Measurements from ENCODE around the gene CDK8. TPM values are rescaled to one million over a fixed set of nuclear protein-coding genes. Genes with fewer than 3 reads are reported as not detected.

The CDK8 gene
- total and polyA plus RNA-seq, 9 of the 15 experiments (the other 6 are each of a cell fraction or from before 2014, with no cell fraction given), result 11.3 to 33.7 (median 20.3) TPM

DNA sequence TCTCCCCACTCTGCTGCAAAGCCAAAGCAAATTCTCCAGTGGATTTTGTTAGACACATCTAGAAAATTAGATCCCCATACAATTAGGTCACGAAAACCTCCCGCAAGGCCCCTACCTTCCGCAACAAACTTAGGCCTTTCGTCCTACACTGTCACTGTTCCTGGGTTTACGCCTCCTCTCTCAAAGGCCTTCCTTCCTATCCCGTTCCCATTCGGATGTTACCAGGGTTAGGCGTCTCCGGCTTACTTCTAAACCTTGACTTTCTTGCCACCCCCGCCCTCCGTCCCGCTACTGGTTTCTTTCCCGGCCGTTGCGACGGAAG lies 32.6 kb upstream of the CDK8 start (continued):
- no peak for TF ChIP-seq ZNF583 (CRISPR knock-in tag; IDR thresholded peaks at IDR 0.05)
- TF ChIP-seq SMARCA4 (IDR thresholded peaks at IDR 0.05), result no peak
- no peak for TF ChIP-seq NR2C1 (IDR thresholded peaks at IDR 0.05)
- no peak for TF ChIP-seq NR2C1 (tag; IDR thresholded peaks at IDR 0.05)
- TF ChIP-seq, protein P1, sequence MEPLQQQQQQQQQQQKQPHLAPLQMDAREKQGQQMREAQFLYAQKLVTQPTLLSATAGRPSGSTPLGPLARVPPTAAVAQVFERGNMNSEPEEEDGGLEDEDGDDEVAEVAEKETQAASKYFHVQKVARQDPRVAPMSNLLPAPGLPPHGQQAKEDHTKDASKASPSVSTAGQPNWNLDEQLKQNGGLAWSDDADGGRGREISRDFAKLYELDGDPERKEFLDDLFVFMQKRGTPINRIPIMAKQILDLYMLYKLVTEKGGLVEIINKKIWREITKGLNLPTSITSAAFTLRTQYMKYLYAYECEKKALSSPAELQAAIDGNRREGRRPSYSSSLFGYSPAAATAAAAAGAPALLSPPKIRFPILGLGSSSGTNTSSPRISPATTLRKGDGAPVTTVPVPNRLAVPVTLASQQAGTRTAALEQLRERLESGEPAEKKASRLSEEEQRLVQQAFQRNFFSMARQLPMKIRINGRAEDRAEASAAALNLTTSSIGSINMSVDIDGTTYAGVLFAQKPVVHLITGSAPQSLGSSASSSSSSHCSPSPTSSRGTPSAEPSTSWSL (CRISPR knock-in tag; IDR thresholded peaks at IDR 0.05; ENCODE audit: borderline replicate concordance), result no peak
- TF ChIP-seq, protein P2, sequence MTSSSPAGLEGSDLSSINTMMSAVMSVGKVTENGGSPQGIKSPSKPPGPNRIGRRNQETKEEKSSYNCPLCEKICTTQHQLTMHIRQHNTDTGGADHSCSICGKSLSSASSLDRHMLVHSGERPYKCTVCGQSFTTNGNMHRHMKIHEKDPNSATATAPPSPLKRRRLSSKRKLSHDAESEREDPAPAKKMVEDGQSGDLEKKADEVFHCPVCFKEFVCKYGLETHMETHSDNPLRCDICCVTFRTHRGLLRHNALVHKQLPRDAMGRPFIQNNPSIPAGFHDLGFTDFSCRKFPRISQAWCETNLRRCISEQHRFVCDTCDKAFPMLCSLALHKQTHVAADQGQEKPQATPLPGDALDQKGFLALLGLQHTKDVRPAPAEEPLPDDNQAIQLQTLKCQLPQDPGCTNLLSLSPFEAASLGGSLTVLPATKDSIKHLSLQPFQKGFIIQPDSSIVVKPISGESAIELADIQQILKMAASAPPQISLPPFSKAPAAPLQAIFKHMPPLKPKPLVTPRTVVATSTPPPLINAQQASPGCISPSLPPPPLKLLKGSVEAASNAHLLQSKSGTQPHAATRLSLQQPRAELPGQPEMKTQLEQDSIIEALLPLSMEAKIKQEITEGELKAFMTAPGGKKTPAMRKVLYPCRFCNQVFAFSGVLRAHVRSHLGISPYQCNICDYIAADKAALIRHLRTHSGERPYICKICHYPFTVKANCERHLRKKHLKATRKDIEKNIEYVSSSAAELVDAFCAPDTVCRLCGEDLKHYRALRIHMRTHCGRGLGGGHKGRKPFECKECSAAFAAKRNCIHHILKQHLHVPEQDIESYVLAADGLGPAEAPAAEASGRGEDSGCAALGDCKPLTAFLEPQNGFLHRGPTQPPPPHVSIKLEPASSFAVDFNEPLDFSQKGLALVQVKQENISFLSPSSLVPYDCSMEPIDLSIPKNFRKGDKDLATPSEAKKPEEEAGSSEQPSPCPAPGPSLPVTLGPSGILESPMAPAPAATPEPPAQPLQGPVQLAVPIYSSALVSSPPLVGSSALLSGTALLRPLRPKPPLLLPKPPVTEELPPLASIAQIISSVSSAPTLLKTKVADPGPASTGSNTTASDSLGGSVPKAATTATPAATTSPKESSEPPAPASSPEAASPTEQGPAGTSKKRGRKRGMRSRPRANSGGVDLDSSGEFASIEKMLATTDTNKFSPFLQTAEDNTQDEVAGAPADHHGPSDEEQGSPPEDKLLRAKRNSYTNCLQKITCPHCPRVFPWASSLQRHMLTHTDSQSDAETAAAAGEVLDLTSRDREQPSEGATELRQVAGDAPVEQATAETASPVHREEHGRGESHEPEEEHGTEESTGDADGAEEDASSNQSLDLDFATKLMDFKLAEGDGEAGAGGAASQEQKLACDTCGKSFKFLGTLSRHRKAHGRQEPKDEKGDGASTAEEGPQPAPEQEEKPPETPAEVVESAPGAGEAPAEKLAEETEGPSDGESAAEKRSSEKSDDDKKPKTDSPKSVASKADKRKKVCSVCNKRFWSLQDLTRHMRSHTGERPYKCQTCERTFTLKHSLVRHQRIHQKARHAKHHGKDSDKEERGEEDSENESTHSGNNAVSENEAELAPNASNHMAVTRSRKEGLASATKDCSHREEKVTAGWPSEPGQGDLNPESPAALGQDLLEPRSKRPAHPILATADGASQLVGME (CRISPR knock-in tag; IDR thresholded peaks at IDR 0.05), result no peak
- TF ChIP-seq MAZ (CRISPR knock-in tag; conservative IDR thresholded peaks at IDR 0.05 in 1 of 2, IDR thresholded peaks at IDR 0.05 in 1 of 2), result no peak
- no peak for TF ChIP-seq HNRNPK (IDR thresholded peaks at IDR 0.05; ENCODE audit: low read depth, low read length, poor library complexity, severe bottlenecking)
- TF ChIP-seq EGR1 (conservative IDR thresholded peaks at IDR 0.05), result 0 out of 2 replicates have a peak, but pooled peaks have one; percentile 34
- TF ChIP-seq ZFP30 (CRISPR knock-in tag; IDR thresholded peaks at IDR 0.05; ENCODE audit: borderline replicate concordance), result no peak
- peak; percentile 8 for TF ChIP-seq PHF20 (IDR thresholded peaks at IDR 0.05; ENCODE audit: partially characterized antibody)
- no peak for TF ChIP-seq NR1H2 (CRISPR knock-in tag; IDR thresholded peaks at IDR 0.05)
- peak; percentile 13 for TF ChIP-seq SAP30 (IDR thresholded peaks at IDR 0.05; ENCODE audit: borderline replicate concordance, insufficient read depth, low read depth, low read length, poor library complexity, severe bottlenecking)
- TF ChIP-seq YBX1 (IDR thresholded peaks at IDR 0.05), result no peak
- 0 out of 2 replicates have a peak, but pooled peaks have one; percentile 78 for TF ChIP-seq GTF2E2 (tag; IDR thresholded peaks at IDR 0.05)
- TF ChIP-seq PHF8 (IDR thresholded peaks at IDR 0.05; ENCODE audit: borderline replicate concordance, low read length), result no peak; the same call in 1 of the 2 replicates
- no peak for TF ChIP-seq TOE1 (IDR thresholded peaks at IDR 0.05; ENCODE audit: borderline replicate concordance)
- no peak for TF ChIP-seq TOE1 (CRISPR knock-in tag; IDR thresholded peaks at IDR 0.05; ENCODE audit: borderline replicate concordance, low read depth)
- TF ChIP-seq MCM2 (IDR thresholded peaks at IDR 0.05; ENCODE audit: low read depth), result no peak
- no peak for TF ChIP-seq RFX1 (IDR thresholded peaks at IDR 0.05)
- TF ChIP-seq CSDE1 (IDR thresholded peaks at IDR 0.05), result no peak
- peak; percentile 47; the same call in 1 of the 2 replicates for TF ChIP-seq ZSCAN29 (IDR thresholded peaks at IDR 0.05)
- TF ChIP-seq LCOR (CRISPR knock-in tag; IDR thresholded peaks at IDR 0.05), result no peak
- peak; percentile 95 for TF ChIP-seq HNRNPLL (IDR thresholded peaks at IDR 0.05; ENCODE audit: low read depth, low read length, poor library complexity, severe bottlenecking)

Data from K562 (cell line).